Measurements from ENCODE around the gene RBM44. TPM values are rescaled to one million over a fixed set of nuclear protein-coding genes. Genes with fewer than 3 reads are reported as not detected.

Gene RBM44
- total RNA-seq, 3 donors from 2014 or later, result 0.07 to 1.1 (median 0.35) TPM

DNA sequence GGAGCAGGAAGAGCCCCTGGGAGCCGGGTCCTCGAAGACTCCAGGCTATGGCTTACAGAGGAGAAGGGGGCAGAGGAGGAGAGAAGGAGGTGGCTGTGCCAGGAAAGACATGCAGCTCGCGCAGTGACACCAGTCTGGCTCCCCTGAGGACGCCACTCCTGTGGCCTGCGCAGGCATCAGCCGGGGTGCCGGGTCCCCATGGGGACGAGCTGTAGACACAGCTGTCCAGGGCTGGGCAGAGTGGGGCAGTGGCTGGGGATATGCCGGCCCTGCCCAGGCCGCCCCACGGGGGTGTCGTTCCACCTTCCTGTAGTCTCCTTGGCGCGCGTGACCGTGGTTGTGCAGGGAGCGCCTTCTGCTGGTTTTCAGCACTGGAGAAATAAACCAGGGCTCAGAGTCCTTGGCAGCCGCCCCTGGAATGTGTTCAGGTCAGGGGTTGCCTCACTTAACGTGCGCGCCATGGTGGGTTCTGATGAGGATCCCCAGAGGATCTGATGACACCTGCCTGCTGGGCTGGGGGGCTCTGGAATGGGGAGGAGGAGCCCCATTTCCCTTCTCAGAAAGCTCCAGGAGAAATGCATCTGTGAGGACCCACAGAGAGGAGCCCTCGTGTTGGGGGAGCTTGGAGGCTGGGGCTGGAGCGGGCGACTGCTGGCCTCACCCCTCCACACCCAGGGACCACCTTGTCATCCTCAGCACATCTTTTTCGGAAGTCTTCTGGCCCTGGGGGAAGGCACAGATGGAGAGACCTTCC is 87.5 kb downstream of the RBM44 start:
- DNase-seq, result peak in 1 of 3 donors; percentile 33
- Histone ChIP-seq H3K36me3 (ENCODE audit: low read depth) (no peaks in the 10 kb centered on the region), H3K4me1 (ENCODE audit: low read depth) (no peaks in the 10 kb centered on the region), H3K4me3 (no peak overlapping the region), H3K9me3 (no peaks in the 10 kb centered on the region)
- TF ChIP-seq, protein P1, sequence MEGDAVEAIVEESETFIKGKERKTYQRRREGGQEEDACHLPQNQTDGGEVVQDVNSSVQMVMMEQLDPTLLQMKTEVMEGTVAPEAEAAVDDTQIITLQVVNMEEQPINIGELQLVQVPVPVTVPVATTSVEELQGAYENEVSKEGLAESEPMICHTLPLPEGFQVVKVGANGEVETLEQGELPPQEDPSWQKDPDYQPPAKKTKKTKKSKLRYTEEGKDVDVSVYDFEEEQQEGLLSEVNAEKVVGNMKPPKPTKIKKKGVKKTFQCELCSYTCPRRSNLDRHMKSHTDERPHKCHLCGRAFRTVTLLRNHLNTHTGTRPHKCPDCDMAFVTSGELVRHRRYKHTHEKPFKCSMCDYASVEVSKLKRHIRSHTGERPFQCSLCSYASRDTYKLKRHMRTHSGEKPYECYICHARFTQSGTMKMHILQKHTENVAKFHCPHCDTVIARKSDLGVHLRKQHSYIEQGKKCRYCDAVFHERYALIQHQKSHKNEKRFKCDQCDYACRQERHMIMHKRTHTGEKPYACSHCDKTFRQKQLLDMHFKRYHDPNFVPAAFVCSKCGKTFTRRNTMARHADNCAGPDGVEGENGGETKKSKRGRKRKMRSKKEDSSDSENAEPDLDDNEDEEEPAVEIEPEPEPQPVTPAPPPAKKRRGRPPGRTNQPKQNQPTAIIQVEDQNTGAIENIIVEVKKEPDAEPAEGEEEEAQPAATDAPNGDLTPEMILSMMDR (IDR thresholded peaks at IDR 0.05), result no peak
- intact Hi-C loops (cut with DNase I, micrococcal nuclease), result no loop called here
- peak; percentile 13 for ATAC-seq

GRCh38 chr2:237886685-237887481 is 88.3 kb downstream of the RBM44 start:
- intact Hi-C loops (cut with DNase I, micrococcal nuclease), result no loop called here
- H3K9me3 ChIP-seq, result no peaks in the 10 kb centered on the region
- no peaks in the 10 kb centered on the region for H3K4me1 ChIP-seq (ENCODE audit: low read depth)
- H3K36me3 ChIP-seq (ENCODE audit: low read depth), result no peaks in the 10 kb centered on the region
- TF ChIP-seq, protein P1 (IDR thresholded peaks at IDR 0.05), result no peak
- ATAC-seq (peak; percentile 38), DNase-seq (peak; percentile 16 to 57 (median 48))
- H3K4me3 ChIP-seq, result no peak overlapping the region

DNA sequence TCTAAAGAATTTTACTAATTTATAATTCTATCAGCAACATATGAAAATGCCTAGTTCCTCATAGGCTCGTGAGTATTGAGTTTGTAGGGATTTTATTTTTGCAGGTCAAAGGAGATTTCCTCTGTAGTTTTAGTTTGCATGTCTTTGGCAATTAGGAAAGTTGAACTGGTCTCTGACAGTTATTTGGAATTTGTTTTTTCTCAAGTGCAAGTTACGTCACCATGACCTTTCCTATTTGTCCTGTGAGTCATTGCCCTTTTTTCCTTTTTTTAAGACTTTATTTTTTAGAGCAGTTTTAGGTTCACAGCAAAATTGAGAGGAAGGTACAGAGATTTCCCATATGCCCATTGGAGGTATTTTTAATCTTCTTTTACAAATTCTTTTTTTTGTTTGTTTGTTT is 89.8 kb downstream of the RBM44 start:
- intact Hi-C loops (cut with DNase I, micrococcal nuclease), result no loop called here
- DNase-seq (no peak), ATAC-seq (no peak)
- H3K9me3 ChIP-seq, result no peaks in the 10 kb centered on the region
- no peaks in the 10 kb centered on the region for H3K36me3 ChIP-seq (ENCODE audit: low read depth)
- TF ChIP-seq, protein P1 (IDR thresholded peaks at IDR 0.05), result no peak
- no peak overlapping the region for H3K4me3 ChIP-seq
- H3K4me1 ChIP-seq (ENCODE audit: low read depth), result no peaks in the 10 kb centered on the region

DNA sequence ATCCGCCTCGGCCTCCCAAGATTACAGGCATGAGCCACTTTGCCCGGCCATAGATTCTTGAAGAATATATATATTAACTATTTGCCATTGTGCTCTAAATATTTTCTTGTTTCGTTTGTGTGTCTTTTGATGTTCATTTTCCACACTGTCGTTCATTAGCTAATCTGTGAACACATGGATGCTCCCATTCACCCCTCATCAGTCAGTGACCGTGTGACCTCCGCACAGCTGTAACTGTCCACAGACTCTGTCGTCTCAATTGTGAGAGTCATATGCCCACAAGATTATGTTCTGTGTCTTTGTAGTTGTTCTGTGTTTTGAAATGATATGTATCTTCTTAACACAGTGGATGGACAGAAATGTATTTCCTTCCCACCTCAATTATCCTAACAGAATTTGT is 90.4 kb downstream of the RBM44 start:
- ATAC-seq, result no peak
- Histone ChIP-seq H3K4me1 (ENCODE audit: low read depth) (no peaks in the 10 kb centered on the region), H3K9me3 (no peaks in the 10 kb centered on the region), H3K36me3 (ENCODE audit: low read depth) (no peaks in the 10 kb centered on the region), H3K4me3 (no peak overlapping the region)
- intact Hi-C loops (cut with DNase I, micrococcal nuclease), result no loop called here
- no peak for DNase-seq
- TF ChIP-seq, protein P1 (IDR thresholded peaks at IDR 0.05), result no peak

GRCh38 chr2:237889811-237890210 is 91.2 kb downstream of the RBM44 start:
- no peak overlapping the region for H3K4me3 ChIP-seq
- TF ChIP-seq, protein P1 (IDR thresholded peaks at IDR 0.05), result no peak
- DNase-seq (peak in 1 of 3 donors; percentile 20), ATAC-seq (no peak)
- no peaks in the 10 kb centered on the region for H3K9me3 ChIP-seq
- no peaks in the 10 kb centered on the region for H3K36me3 ChIP-seq (ENCODE audit: low read depth)
- intact Hi-C loops (cut with DNase I, micrococcal nuclease), result no loop called here
- H3K4me1 ChIP-seq (ENCODE audit: low read depth), result no peaks in the 10 kb centered on the region

Other genes with a start within 250 kb of the RBM44 start
- not detected for gene PRLH, start 232.2 kb upstream of the RBM44 start, total RNA-seq
- 10 to 100 TPM; 25.8 to 95.2 (median 62.8) TPM for gene RAB17, start 208.0 kb upstream of the RBM44 start, total RNA-seq
- gene LRRFIP1, start 171.2 kb upstream of the RBM44 start, total RNA-seq, result 100 to 1,000 TPM; 114 to 157 (median 120) TPM
- 100 to 1,000 TPM in 1 of 3 donors, 10 to 100 TPM in 1, 1 to 10 TPM in 1; 4.9 to 154 (median 10.9) TPM for gene RAMP1, start 60.8 kb downstream of the RBM44 start, total RNA-seq
- 10 to 100 TPM; 36.0 to 47.7 (median 40.4) TPM for gene UBE2F, start 168.2 kb downstream of the RBM44 start, total RNA-seq